HepG2 (cell line): ENCODE data around the gene TRPC6. TPM values are rescaled to one million over a fixed set of nuclear protein-coding genes. Genes with fewer than 3 reads are reported as not detected.

Experiments used
- ATAC-seq: fragments of 200-7000 bp; cut with Tn5 transposase; 3 replicates; pipeline ENCODE4 v1.9.1; 2020; ENCODE audit warnings: mild to moderate bottlenecking, moderate library complexity
- BruUV-seq: library from RNA; stranded (reverse); fragments of 400-500 nt; replicated peaks from 2 replicates; lab custom pipeline; 2021; lab: Mats Ljungman, UMichigan
- CTCF ChIA-PET: fragments of 300-600 bp; formaldehyde crosslinking; extraction: SDS; loops from one replicate; lab custom pipeline; 2021; ENCODE audit warnings: low total read pairs, inconsistent platforms, low intra/inter-chr PET ratio; lab: Yijun Ruan, JAX
- POLR2A ChIA-PET: fragments of 350-600 bp; sonication (Branson Sonifier 250); formaldehyde crosslinking; loops from one replicate; lab custom pipeline; 2020; ENCODE audit warnings: antibody characterized with exemption, inconsistent platforms; lab: Yijun Ruan, JAX
- DNase-seq: peaks from one replicate; pipeline ENCODE4 v3.0.0-alpha.2; 2015; ENCODE audit warnings: low spot score
- FAIRE-seq: peaks from 3 replicates; lab custom pipeline; 2011; peaks lifted over from hg19 to GRCh38; lab: Jason Lieb, UNC
- H2AFZ ChIP-seq: one replicate; pipeline ENCODE4 v1.6.1; 2011; ENCODE audit warnings: low read length, inconsistent platforms
- H3K27ac ChIP-seq: fragments of 300-600 bp; 3 replicates; pipeline ENCODE4 v1.8.0; 2011; ENCODE audit warnings: mixed run types, mild to moderate bottlenecking, mixed read lengths, low read length, inconsistent platforms; ENCODE audit not compliant: insufficient read depth; ENCODE audit errors: extremely low read length
- H3K27me3 ChIP-seq, 2 experiments: fragments of 200-600 bp in 1 of 2; 2 replicates in 1 of 2; 3 replicates in 1 of 2; pipeline versions ENCODE4 v1.6.0 to v1.8.0; 2011; ENCODE audit warnings: low read length in 2 of 2, mild to moderate bottlenecking in 2 of 2, moderate library complexity in 2 of 2, inconsistent platforms in 1 of 2; ENCODE audit not compliant: insufficient read depth in 2 of 2, control insufficient read depth in 1 of 2
- H3K36me3 ChIP-seq, 2 experiments: fragments of 200-600 bp in 1 of 2; replicated peaks in 1 of 2; 2 replicates in 1 of 2; 3 replicates in 1 of 2; pipeline versions ENCODE4 v1.5.1 to v1.8.0; 2011; ENCODE audit warnings: low read length in 2 of 2, inconsistent platforms in 1 of 2; ENCODE audit not compliant: insufficient read depth in 2 of 2, control insufficient read depth in 1 of 2
- H3K4me1 ChIP-seq: 2 replicates; pipeline ENCODE4 v1.5.1; 2012; ENCODE audit warnings: low read length, inconsistent platforms; ENCODE audit not compliant: insufficient read depth
- H3K4me2 ChIP-seq: 2 replicates; pipeline ENCODE4 v1.6.0; 2011; ENCODE audit warnings: low read depth, low read length, inconsistent platforms
- H3K4me3 ChIP-seq, 3 experiments: fragments of 200-600 bp in 1 of 3; sonication (generic), shearing (Covaris generic) in 1 of 3; replicated peaks in 1 of 3; 2 replicates each; pipeline ENCODE4 v1.5.1; 2011 to 2016; ENCODE audit warnings: low read length in 3 of 3, inconsistent platforms in 2 of 3, low read depth in 2 of 3, mild to moderate bottlenecking in 2 of 3, control low read depth in 1 of 3, mixed read lengths in 1 of 3; ENCODE audit not compliant: insufficient read depth in 1 of 3
- H3K79me2 ChIP-seq: one replicate; pipeline ENCODE4 v1.6.1; 2011; ENCODE audit warnings: low read length, inconsistent platforms; ENCODE audit not compliant: insufficient read depth
- H3K9ac ChIP-seq: 2 replicates; pipeline ENCODE4 v1.6.0; 2011; ENCODE audit warnings: mild to moderate bottlenecking, low read depth, low read length, inconsistent platforms; ENCODE audit not compliant: insufficient read depth
- H3K9me3 ChIP-seq: 2 replicates; pipeline ENCODE4 v1.5.1; 2012; ENCODE audit warnings: mild to moderate bottlenecking, low read length
- H4K20me1 ChIP-seq: 2 replicates; pipeline ENCODE4 v1.6.0; 2011; ENCODE audit warnings: inconsistent platforms, mild to moderate bottlenecking, low read length, moderate library complexity; ENCODE audit not compliant: insufficient read depth
- CENPT ChIP-seq: sonication (generic); formaldehyde crosslinking; IDR thresholded peaks from 2 replicates; pipeline ENCODE4 v1.8.0; 2022; ENCODE audit warnings: low read depth, mild to moderate bottlenecking, moderate library complexity, missing genetic modification reagents
- CHD2 ChIP-seq: IDR thresholded peaks from 2 replicates; pipeline ENCODE4 v1.6.1; 2011; ENCODE audit warnings: low read depth, low read length, improper control_type of control experiment
- ELF4 ChIP-seq: sonication (generic); formaldehyde crosslinking; IDR thresholded peaks from 2 replicates; pipeline ENCODE4 v1.5.0; 2020; ENCODE audit warnings: missing genetic modification reagents, mild to moderate bottlenecking, moderate library complexity, borderline replicate concordance
- HNF1A ChIP-seq, 2 experiments: sonication (generic) in 1 of 2; formaldehyde crosslinking in 1 of 2; IDR thresholded peaks; 2 replicates each; pipeline versions ENCODE4 v1.4.0 to v1.6.1; 2016 to 2020; ENCODE audit warnings: borderline replicate concordance in 1 of 2, low read depth in 1 of 2, mild to moderate bottlenecking in 1 of 2, missing genetic modification reagents in 1 of 2
- IKZF1 ChIP-seq: fragments of 450-650 bp; IDR thresholded peaks from 2 replicates; pipeline ENCODE4 v1.7.1; 2016
- POLR2A ChIP-seq, 2 experiments: IDR thresholded peaks; 2 replicates each; pipeline ENCODE4 v1.6.1; 2011; ENCODE audit warnings: low read depth in 2 of 2, low read length in 2 of 2, mild to moderate bottlenecking in 1 of 2, moderate library complexity in 1 of 2; ENCODE audit not compliant: insufficient read depth in 1 of 2
- PRMT3 ChIP-seq: sonication (generic); formaldehyde crosslinking; IDR thresholded peaks from 2 replicates; pipeline ENCODE4 v1.8.1; 2022; ENCODE audit warnings: low read depth, mild to moderate bottlenecking, moderate library complexity, missing genetic modification reagents, borderline replicate concordance
- ZFX ChIP-seq: sonication (generic); formaldehyde crosslinking; IDR thresholded peaks from 2 replicates; pipeline ENCODE4 v1.4.0; 2020; ENCODE audit warnings: mild to moderate bottlenecking, low read depth, missing genetic modification reagents, moderate library complexity
- ZNF550 ChIP-seq: sonication (generic); formaldehyde crosslinking; IDR thresholded peaks from 2 replicates; pipeline ENCODE4 v1.4.0; 2020; ENCODE audit warnings: mild to moderate bottlenecking, missing genetic modification reagents, borderline replicate concordance
- ZNF703 ChIP-seq: sonication (generic); formaldehyde crosslinking; IDR thresholded peaks from 2 replicates; pipeline ENCODE4 v1.5.1; 2020; ENCODE audit warnings: missing genetic modification reagents, mild to moderate bottlenecking, moderate library complexity, borderline replicate concordance
- ZNF891 ChIP-seq: sonication (generic); formaldehyde crosslinking; IDR thresholded peaks from 2 replicates; pipeline ENCODE4 v1.5.0; 2020; ENCODE audit warnings: mild to moderate bottlenecking, missing genetic modification reagents
- ZSCAN9 ChIP-seq: IDR thresholded peaks from 2 replicates; pipeline ENCODE4 v1.6.1; 2016; ENCODE audit warnings: borderline replicate concordance
- WGBS: methylation state at CpG from one replicate; pipeline ENCODE4 v1.1.6; 2017; ENCODE audit warnings: low lambda C conversion rate; 5-methylcytosine and 5-hydroxymethylcytosine counted together
- in situ Hi-C: cut with HindIII; loops from 2 replicates; pipeline ENCODE4 v1.10.0; 2017; ENCODE audit warnings: low pct_unique_long_range_greater_than_20kb; ENCODE audit not compliant: extremely low pct_ligation_motif_present
- intact Hi-C: fragments of 100-400 bp; cut with micrococcal nuclease; formaldehyde crosslinking; loops from one replicate; pipeline ENCODE4 v1.10.0; 2022; ENCODE audit not compliant: unreplicated experiment
- polyA plus RNA-seq, 8 experiments: library from polyadenylated mRNA; depleted of rRNA in 3 of 8; stranded (reverse) in 7 of 8; unstranded in 1 of 8; fragments of >200 nt; fragmentation: Illumina TruSeq in 4 of 8; extraction: Trizol in 4 of 8; gene quantifications; 2 replicates each; pipeline versions ENCODE4 v1.2.1 to v1.2.3, GENCODE V29; 2011 to 2016; ENCODE audit warnings: low read depth in 4 of 8, missing spikeins in 1 of 8, mixed read lengths in 1 of 8; ENCODE audit not compliant: insufficient read depth in 1 of 8
- total RNA-seq, 5 experiments: library from RNA; depleted of rRNA; stranded (reverse); fragments of >200 nt; fragmentation: Illumina TruSeq; extraction: Trizol; gene quantifications; 2 replicates each; pipeline ENCODE4 v1.2.3, GENCODE V29; 2016; ENCODE audit warnings: low read depth in 1 of 5

TRPC6 gene
- total and polyA plus RNA-seq, 2 of the 13 experiments (the other 11 are each of a cell fraction or from before 2014, with no cell fraction given), result not detected

- TF ChIP-seq CENPT (no peak), CHD2 (no peak), ZNF891 (CRISPR knock-in tag) (no peak), ZNF703 (CRISPR knock-in tag) (no peak)
These were observed 67.3 kb downstream of the TRPC6 start (continued) for GRCh38 chr11:101516546-101516945.

GRCh38 chr11:101511065-101511464 lies 72.7 kb downstream of the TRPC6 start:
- no peak overlapping the region for H3K9ac ChIP-seq
- H3K4me2 ChIP-seq, result no peak overlapping the region
- no TSS peak for BruUV-seq
- no peak for TF ChIP-seq ZNF550 (CRISPR knock-in tag)
- no peak for TF ChIP-seq ZFX
- TF ChIP-seq ZSCAN9 (CRISPR knock-in tag), result no peak
- TF ChIP-seq HNF1A (IDR thresholded peaks at IDR 0.05; ENCODE audit: low read depth), result no peak
- no peak for TF ChIP-seq HNF1A (CRISPR knock-in tag; IDR thresholded peaks at IDR 0.05; ENCODE audit: borderline replicate concordance)
- TF ChIP-seq POLR2A (IDR thresholded peaks at IDR 0.05; ENCODE audit: insufficient read depth in 1 of 2, low read depth in 2 of 2, low read length in 2 of 2), result no peak
- no peak for TF ChIP-seq PRMT3
- TF ChIP-seq ELF4 (CRISPR knock-in tag), result no peak
- no peak for TF ChIP-seq IKZF1
- no peaks in the 10 kb centered on the region for H3K27me3 ChIP-seq
- in situ Hi-C loops (no loop called here), intact Hi-C loops (no loop called here)
- ChIA-PET CTCF (no interaction called here), POLR2A (no interaction called here)
- no peak overlapping the region for H3K27ac ChIP-seq
- H2AFZ ChIP-seq, result no peak overlapping the region
- H3K4me1 ChIP-seq, result no peaks in the 10 kb centered on the region
- no peaks in the 10 kb centered on the region for H3K9me3 ChIP-seq
- H3K4me3 ChIP-seq, result no peak overlapping the region
- DNase-seq (no peak), FAIRE-seq (no peak), ATAC-seq (no peak)
- H3K79me2 ChIP-seq, result no peaks in the 10 kb centered on the region
- no peaks in the 10 kb centered on the region for H3K36me3 ChIP-seq
- no peaks in the 10 kb centered on the region for H4K20me1 ChIP-seq
- 0% methylated on average over 1 of the region's 1 CpG for whole genome bisulfite sequencing
